CD4-positive, alpha-beta T cell treated with Interferon gamma for 1 hour (primary cell): Measurements from ENCODE around the gene TNIK.
"Not testable (repeated sequence)": the region's sequence is repeated elsewhere in the genome, so short reads cannot be mapped to it uniquely, and the experiment has no call there.

Source experiments
- DNase-seq: peaks from one replicate; pipeline ENCODE4 v3.0.0-alpha.2; 2020

Gene TNIK

GRCh38 chr3:171306631-171307030, 153.6 kb downstream of the TNIK start:
- no peak for DNase-seq

GRCh38 chr3:171305823-171306222, 154.4 kb downstream of the TNIK start:
- DNase-seq: not testable (repeated sequence)

DNA sequence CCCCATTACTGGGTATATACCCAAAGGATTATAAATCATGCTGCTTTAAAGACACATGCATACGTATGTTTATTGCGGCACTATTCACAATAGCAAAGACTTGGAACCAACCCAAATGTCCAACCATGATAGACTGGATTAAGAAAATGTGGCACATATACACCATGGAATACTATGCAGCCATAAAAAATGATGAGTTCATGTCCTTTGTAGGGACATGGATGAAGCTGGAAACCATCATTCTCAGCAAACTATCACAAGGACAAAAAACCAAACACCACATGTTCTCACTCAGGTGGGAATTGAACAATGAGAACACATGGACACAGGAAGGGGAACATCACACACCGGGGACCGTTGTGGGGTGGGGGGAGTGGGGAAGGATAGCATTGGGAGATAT, 155.7 kb downstream of the TNIK start:
- DNase-seq: not testable (repeated sequence)

DNA sequence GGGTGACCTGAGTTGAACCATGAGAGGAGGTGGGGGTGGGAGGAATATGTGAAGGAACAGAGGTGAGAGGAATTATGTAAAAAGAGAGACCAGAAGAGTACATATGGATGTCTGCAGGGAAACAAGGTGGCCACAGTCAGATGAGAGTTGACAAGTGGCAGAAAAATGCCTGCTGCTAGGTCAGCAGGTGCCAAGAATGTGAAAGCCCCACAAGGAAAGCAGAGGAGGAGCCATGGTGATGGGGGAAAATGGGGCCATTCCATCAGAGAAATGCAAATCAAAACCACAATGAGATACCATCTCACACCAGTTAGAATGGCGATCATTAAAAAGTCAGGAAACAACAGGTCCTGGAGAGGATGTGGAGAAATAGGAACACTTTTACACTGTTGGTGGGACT, 156.2 kb downstream of the TNIK start:
- not testable (repeated sequence) for DNase-seq

DNA sequence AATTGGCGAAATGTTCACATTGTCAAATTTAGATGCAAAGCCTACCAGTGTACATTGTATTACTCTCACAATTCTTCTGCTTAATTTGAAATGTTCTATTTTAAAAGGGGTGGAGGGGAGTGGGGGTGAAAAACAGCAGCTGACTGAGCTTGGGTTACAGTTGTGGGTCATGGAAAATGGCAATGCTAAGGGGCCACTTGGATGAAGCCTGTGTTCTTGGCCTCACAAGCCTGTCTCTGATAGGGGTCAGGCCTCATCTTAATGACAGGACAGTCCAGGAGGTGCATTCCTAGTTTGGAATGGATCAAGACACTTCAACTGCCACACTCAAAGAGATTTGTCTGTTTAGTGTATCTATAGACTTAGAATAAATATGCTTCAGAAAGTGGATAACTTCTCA, 158.2 kb downstream of the TNIK start:
- no peak for DNase-seq

GRCh38 chr3:171301002-171301401, 159.2 kb downstream of the TNIK start:
- no peak for DNase-seq

GRCh38 chr3:171297951-171298350, 162.3 kb downstream of the TNIK start:
- DNase-seq: no peak

GRCh38 chr3:171297207-171297606, 163.0 kb downstream of the TNIK start:
- no peak for DNase-seq

GRCh38 chr3:171295484-171296373, 164.5 kb downstream of the TNIK start:
- no peak for DNase-seq

DNA sequence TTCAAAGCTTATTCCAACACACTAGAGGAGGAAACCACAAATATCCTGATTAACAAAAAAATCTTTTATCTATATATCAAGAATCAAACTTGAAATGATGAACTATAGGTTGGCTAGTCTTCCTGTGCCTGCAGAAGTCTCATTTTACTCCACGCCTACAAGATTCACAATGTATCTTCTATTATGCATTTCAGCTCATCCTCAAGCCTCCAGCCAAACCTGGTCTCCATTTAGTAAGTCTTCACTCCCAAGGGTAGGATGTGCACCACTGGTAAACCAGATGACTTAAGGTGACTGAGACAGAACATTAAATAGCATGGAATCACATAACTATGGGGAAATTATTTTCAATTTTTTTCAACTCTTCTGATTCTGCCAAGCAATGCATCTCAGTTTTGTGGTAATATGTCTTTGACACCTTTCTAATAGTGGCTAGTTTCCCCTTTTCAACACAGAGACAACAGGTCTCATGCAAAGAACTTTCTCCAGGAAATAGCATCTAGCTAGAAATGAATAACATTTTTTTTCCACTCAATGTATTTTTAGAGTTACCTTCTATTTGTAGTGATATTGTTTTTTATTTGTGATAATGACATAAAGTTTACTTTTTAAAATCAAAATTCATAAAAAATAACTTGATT, 166.9 kb downstream of the TNIK start:
- DNase-seq: no peak

DNA sequence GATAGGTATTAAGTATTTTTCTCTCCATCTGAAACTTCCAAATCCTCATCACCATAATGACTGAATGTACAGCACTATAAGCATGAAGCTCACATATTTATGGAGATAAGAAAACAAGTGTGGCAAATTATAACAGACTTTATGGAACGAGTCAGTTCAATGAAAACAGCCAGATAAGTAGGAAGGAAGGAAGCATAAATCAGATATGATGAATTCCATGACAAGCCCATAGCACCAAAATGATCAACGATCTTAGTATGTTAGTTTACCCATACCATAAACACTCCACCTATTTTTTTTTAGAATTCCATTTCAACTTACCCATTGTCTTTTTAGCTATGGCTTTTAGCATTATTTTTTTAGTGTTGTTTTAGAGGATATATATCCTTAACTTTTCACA, 169.5 kb downstream of the TNIK start:
- DNase-seq: no peak

DNA sequence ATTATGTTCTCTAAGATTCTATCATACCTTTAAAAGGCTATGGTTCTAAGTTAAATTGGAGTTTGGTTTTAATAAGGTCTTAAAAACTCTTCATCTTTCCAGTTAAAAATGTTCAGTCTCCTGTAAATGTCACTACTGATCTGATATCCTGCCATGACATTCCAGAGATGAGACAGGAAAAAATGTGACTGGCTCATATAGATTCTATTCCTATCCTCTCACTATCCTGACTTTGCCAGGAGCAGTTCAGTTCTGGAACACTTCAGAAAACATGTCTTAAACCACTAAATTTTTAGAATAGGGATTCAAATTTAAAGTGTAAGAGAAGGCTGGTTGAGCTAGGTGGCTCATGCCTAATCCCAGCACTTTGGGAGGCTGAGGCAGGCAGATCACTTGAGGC, 170.9 kb downstream of the TNIK start:
- no peak for DNase-seq

GRCh38 chr3:171287761-171288160, 172.4 kb downstream of the TNIK start:
- DNase-seq: not testable (repeated sequence)

DNA sequence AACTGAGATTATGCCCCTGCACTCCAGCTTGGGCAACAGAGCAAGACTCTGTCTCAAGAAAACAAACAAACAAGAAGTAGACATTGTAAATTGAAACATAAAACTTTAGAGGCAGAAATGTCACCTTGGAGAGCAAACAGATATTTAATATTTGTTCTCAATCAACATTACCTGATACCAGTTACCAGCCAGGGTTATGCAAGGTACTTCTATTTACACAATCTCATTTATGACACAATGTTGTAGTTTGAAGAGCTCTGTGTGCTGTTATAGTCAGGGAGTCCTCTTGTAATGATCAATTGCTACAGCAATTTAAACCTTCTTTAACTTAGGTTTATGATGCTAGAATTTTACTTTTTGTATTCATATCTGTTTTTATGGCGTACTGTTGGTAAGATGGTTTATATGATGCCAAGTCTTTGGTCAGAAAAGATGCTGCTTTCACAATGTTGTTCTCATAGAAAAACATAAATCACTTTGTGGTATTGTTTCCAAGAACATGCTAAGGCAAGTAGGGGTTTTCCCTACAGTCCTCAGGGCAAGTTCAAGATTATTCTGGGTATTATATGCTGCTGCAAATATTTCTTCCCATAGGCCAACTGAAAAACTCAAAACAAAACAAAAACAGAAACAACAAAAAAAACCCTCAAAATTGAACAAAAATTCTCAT, 173.5 kb downstream of the TNIK start:
- no peak for DNase-seq

DNA sequence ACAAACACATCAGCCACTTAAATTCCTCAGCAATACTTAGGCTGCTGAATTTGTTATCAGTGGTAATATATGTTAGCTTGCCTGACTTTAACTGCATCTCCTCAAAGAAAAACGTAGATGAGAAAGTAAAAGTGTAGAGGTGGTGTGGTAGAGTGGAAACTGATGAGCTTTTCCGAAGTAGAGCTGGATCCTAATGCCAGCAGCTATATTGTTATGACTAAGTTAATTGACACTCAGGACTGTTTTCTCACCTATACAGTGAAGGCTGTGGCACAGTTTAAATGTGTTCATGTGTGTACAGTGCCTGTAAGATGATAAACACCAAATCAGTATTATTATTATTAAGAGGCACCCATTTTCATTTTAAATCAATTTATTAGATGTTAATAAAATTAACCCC, 174.9 kb downstream of the TNIK start:
- DNase-seq: no peak

- no peak for DNase-seq
These were observed 175.7 kb downstream of the TNIK start for GRCh38 chr3:171284308-171285075.

- DNase-seq: no peak
These were observed 176.4 kb downstream of the TNIK start for GRCh38 chr3:171283848-171284222.

GRCh38 chr3:171283183-171283847, 176.9 kb downstream of the TNIK start:
- no peak for DNase-seq

- DNase-seq: no peak
These were observed 178.2 kb downstream of the TNIK start for GRCh38 chr3:171282041-171282440.

DNA sequence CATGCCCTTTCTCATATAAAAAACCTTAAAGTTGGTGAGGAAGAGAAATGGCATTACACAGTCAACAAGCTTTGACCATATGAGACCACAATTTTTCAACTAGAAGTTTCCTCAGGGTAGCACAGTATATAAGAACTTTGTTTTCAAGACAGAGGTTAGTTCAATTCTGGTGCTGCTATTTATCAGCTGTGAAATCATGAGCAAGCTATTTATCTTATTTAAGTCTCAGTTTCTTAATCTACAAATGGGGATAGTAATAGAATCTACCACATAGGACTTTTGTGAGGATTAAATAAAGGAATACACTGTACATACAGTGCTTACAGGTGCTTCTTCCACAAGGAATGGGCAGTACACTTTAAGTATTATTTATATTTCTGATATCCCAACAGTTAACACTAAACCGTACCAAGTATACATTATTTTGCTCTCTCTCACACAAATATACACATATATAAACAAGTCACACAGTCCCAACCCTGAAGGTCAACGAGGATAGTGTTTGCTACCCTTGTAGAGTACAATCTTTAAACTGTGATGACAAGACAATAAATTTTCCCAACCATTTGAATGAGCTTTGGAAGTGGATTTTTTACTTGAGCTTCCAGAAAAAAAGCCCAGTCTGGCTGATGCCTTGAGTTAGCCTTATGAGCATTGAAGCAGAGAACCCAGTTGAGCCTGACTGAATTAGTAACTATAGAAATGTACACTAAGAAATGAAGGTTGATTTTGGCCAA, 178.8 kb downstream of the TNIK start:
- DNase-seq: no peak

DNA sequence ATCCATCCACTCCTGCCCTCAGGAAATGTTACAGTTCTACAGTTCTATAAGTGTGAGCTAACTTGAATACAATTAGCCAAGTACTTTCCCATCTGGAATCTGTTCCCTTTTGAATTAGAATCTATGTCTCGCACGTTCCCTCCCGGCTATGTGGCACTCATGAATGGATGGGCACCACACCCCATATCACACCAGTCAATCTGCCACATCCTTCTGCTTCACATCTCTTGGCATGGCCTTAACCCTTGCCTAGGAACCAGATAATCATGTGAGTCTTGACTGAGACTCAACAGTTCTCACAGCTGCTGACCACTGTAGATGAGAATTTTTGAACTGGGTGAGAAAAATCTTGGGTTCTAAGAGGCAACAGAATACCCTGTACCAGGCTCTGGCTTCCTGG, 180.2 kb downstream of the TNIK start:
- no peak for DNase-seq

- DNase-seq: no peak
These were observed 182.0 kb downstream of the TNIK start for GRCh38 chr3:171278299-171278590.
